ENCODE measurements around the gene SYK.

Gene SYK

DNA sequence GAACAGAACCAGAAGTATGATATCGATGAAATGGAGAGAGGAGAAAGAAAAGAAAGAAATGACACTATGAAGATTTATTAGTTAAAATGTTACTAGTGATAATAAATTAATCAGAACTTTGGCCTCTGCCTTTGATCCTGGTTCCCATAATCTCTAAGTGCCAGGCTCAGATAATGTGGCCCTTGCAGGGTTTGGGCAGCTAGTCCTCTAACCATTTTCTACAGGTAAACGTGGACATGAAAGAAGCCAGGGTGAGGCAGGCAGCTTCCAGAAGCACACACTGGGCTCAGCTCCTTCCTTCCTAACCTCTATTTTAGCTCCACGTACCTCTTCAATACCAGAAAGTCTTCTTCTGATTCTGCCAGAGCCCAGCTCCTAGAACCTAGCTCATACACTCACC is 30.6 kb downstream of the SYK start:
- H3K4me3 ChIP-seq = no peak overlapping the region; the same call in 1 of the 2 replicates
- H3K9me3 ChIP-seq = peaks cover 14% of the 10 kb centered on the region; the same call in 1 of the 2 replicates
- TF ChIP-seq Cebpa-rat (IDR thresholded peaks at IDR 0.05) = no peak
- peaks cover 44% of the 10 kb centered on the region for H4K20me1 ChIP-seq
- peaks cover 66% of the 10 kb centered on the region for H3K36me3 ChIP-seq
- peaks cover 82% of the 10 kb centered on the region for H3K4me1 ChIP-seq
- no peak overlapping the region for H3K4me2 ChIP-seq
- no peaks in the 10 kb centered on the region for H3K27me3 ChIP-seq
- H3K27ac ChIP-seq = peak overlapping the region; percentile 51
- H3K9ac ChIP-seq = no peak overlapping the region

DNA sequence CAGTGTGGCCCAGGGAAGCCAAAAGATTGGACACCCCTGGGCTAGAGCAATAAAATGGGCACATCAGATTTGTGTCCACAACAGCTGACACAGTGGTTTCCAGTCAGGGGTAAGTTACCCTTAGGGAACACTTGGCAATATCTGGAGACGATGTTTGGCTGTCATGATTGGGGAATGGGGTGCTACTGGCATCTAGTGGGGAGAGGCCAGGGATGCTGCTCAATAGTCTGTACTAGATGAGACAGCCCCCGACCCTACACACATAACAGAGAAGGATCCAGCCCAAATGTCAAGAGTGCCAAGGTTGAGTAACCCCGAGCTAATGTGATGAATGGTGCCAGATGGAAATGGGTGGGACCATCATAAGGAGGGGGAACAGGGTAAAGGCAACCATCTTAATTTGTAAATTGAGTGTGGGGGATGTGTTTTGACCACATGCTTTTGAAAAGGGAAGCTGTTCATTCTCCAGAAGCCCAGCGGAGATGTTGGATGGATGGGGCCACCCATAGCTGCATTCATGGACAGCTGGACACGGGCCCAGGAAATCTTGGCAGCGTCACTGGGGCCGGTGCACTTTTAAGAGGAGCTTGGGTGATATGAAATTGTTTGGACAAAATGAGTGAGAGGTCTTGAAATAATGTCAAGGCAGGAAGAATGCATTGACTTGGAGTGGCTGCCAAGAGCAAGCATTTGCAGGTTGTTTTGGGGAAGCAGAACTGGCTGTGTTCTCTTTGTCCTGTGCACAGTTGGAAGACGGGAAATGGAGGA is 33.4 kb downstream of the SYK start:
- Histone ChIP-seq H4K20me1 (peaks cover 70% of the 10 kb centered on the region), H3K4me1 (peaks cover 83% of the 10 kb centered on the region), H3K36me3 (peaks cover 75% of the 10 kb centered on the region)

GRCh38 chr9:90836411-90837080 is 34.9 kb downstream of the SYK start:
- Histone ChIP-seq H3K9me3 (peaks cover 14% of the 10 kb centered on the region; the same call in 1 of the 2 replicates), H3K4me1 (peaks cover 83% of the 10 kb centered on the region), H3K36me3 (peaks cover 74% of the 10 kb centered on the region), H3K4me3 (no peak overlapping the region), H4K20me1 (peaks cover 69% of the 10 kb centered on the region), H3K9ac (no peak overlapping the region), H3K27ac (no peak overlapping the region), H3K4me2 (no peak overlapping the region), H3K27me3 (no peaks in the 10 kb centered on the region)
- TF ChIP-seq Cebpa-rat (IDR thresholded peaks at IDR 0.05) = no peak

More for the DNA sequence above, 33.4 kb downstream of the SYK start:
- Histone ChIP-seq H3K9ac (no peak overlapping the region), H3K9me3 (peaks cover 14% of the 10 kb centered on the region; the same call in 1 of the 2 replicates), H3K27ac (no peak overlapping the region), H3K4me2 (no peak overlapping the region), H3K27me3 (no peaks in the 10 kb centered on the region), H3K4me3 (no peak overlapping the region)
- TF ChIP-seq Cebpa-rat (IDR thresholded peaks at IDR 0.05) = no peak

GRCh38 chr9:90838098-90838497 is 36.5 kb downstream of the SYK start:
- peak overlapping the region; percentile 76 for H3K4me2 ChIP-seq
- H3K9me3 ChIP-seq = peaks cover 2% of the 10 kb centered on the region; the same call in 1 of the 2 replicates
- peaks cover 84% of the 10 kb centered on the region for H3K4me1 ChIP-seq
- H3K4me3 ChIP-seq = no peak overlapping the region
- H3K27me3 ChIP-seq = no peaks in the 10 kb centered on the region
- peaks cover 66% of the 10 kb centered on the region for H4K20me1 ChIP-seq
- H3K9ac ChIP-seq = no peak overlapping the region
- no peak for TF ChIP-seq Cebpa-rat (IDR thresholded peaks at IDR 0.05)
- peak overlapping the region; percentile 31; the same call in 1 of the 2 replicates for H3K27ac ChIP-seq
- peaks cover 59% of the 10 kb centered on the region for H3K36me3 ChIP-seq

GRCh38 chr9:90838581-90839154 is 37.0 kb downstream of the SYK start:
- H3K4me1 ChIP-seq = peaks cover 86% of the 10 kb centered on the region
- H3K27ac ChIP-seq = peak overlapping the region; percentile 31
- no peaks in the 10 kb centered on the region; the same call in 1 of the 2 replicates for H3K9me3 ChIP-seq
- TF ChIP-seq Cebpa-rat (IDR thresholded peaks at IDR 0.05) = no peak
- H3K4me2 ChIP-seq = peak overlapping the region; percentile 76
- peak overlapping the region; percentile 57; the same call in 1 of the 2 replicates for H3K9ac ChIP-seq
- H3K36me3 ChIP-seq = peaks cover 54% of the 10 kb centered on the region
- no peak overlapping the region for H3K4me3 ChIP-seq
- peaks cover 66% of the 10 kb centered on the region for H4K20me1 ChIP-seq
- no peaks in the 10 kb centered on the region for H3K27me3 ChIP-seq

- Histone ChIP-seq H3K4me1 (peaks cover 90% of the 10 kb centered on the region), H3K27me3 (no peaks in the 10 kb centered on the region), H4K20me1 (peaks cover 66% of the 10 kb centered on the region), H3K36me3 (peaks cover 54% of the 10 kb centered on the region), H3K4me3 (no peak overlapping the region), H3K9me3 (no peaks in the 10 kb centered on the region; the same call in 1 of the 2 replicates), H3K27ac (peak overlapping the region; percentile 64), H3K9ac (peak overlapping the region; percentile 57; the same call in 1 of the 2 replicates), H3K4me2 (peak overlapping the region; percentile 76)
- no peak for TF ChIP-seq Cebpa-rat (IDR thresholded peaks at IDR 0.05)
Measured at GRCh38 chr9:90839183-90839728, 37.6 kb downstream of the SYK start.

DNA sequence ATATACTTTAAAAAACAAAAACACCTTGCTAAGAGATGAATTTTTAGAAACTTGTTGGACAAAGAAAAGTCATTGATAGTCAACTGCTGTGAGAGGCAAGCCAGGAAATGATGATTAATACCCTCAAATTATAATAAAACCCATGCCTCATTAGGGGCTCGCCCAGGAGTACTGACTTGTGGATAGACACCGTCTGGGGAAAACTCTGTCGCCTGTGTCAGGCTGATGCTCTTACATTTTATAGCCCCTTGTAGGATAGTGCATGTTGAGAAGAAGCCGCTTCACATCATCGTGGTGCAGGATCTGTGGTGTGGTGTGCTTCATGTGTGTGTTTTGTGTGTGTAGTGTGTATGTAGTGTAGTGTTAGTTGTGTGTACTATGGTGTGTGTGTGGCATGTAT is 39.1 kb downstream of the SYK start:
- H3K4me1 ChIP-seq = peaks cover 89% of the 10 kb centered on the region
- H3K9me3 ChIP-seq = no peaks in the 10 kb centered on the region
- no peak overlapping the region for H3K4me3 ChIP-seq
- H3K4me2 ChIP-seq = peak overlapping the region; percentile 76
- peaks cover 55% of the 10 kb centered on the region for H3K36me3 ChIP-seq
- peaks cover 59% of the 10 kb centered on the region for H4K20me1 ChIP-seq
- no peak for TF ChIP-seq Cebpa-rat (IDR thresholded peaks at IDR 0.05)
- no peak overlapping the region for H3K9ac ChIP-seq
- H3K27ac ChIP-seq = no peak overlapping the region
- H3K27me3 ChIP-seq = no peaks in the 10 kb centered on the region

- TF ChIP-seq Cebpa-rat (IDR thresholded peaks at IDR 0.05) = no peak
Measured at GRCh38 chr9:90841213-90841612, 39.6 kb downstream of the SYK start.

DNA sequence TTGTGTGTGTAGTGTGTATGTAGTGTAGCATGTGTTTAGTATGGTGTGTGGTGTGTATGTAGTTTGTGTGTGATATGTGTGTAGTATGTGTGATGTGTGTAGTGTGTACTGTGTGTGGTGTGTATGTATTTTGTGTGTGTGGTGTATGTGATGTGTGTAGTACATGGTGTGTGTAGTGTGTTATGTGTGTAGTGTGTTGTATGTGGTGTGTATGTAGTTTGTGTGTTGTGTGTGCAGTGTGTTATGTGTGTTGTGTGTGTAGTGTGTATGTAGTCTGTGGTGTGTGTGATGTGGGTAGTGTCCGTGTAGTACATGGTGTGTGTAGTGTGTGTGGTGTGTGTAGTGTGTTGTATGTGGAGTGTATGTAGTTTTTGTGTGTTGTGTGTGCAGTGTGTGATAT is 40.0 kb downstream of the SYK start:
- Histone ChIP-seq H3K9ac (no peak overlapping the region), H3K4me1 (peaks cover 85% of the 10 kb centered on the region), H3K36me3 (peaks cover 63% of the 10 kb centered on the region), H3K27ac (no peak overlapping the region), H3K9me3 (no peaks in the 10 kb centered on the region), H3K27me3 (no peaks in the 10 kb centered on the region), H3K4me3 (no peak overlapping the region), H3K4me2 (peak overlapping the region; percentile 76), H4K20me1 (peaks cover 50% of the 10 kb centered on the region)
- TF ChIP-seq Cebpa-rat (IDR thresholded peaks at IDR 0.05) = no peak

More at GRCh38 chr9:90841213-90841612, 39.6 kb downstream of the SYK start:
- peaks cover 60% of the 10 kb centered on the region for H3K36me3 ChIP-seq
- no peaks in the 10 kb centered on the region for H3K27me3 ChIP-seq
- no peaks in the 10 kb centered on the region for H3K9me3 ChIP-seq
- H3K27ac ChIP-seq = no peak overlapping the region
- H3K4me3 ChIP-seq = no peak overlapping the region
- 0 out of 2 replicates have a peak overlapping the region, but pooled peaks have one; percentile 76 for H3K4me2 ChIP-seq
- no peak overlapping the region for H3K9ac ChIP-seq
- H4K20me1 ChIP-seq = peaks cover 54% of the 10 kb centered on the region
- peaks cover 85% of the 10 kb centered on the region for H3K4me1 ChIP-seq

All from BLaER1 (cell line).